Hematopoietic multipotent progenitor cell (in vitro differentiated cells): ENCODE measurements around the gene DIPK1C. TPM values are rescaled to one million over a fixed set of nuclear protein-coding genes. Genes with fewer than 3 reads are reported as not detected.

ENCODE experiments used
- DNase-seq, 3 donors: peaks; one replicate each; pipeline ENCODE4 v3.0.0-alpha.2; 2011 to 2015; ENCODE audit warnings: low read depth in 2 of 3, low spot score in 2 of 3
- total RNA-seq: library from RNA; depleted of rRNA; stranded (reverse); fragments of >200 nt; gene quantifications from one replicate; pipeline ENCODE4 v1.2.3, GENCODE V29; 2012

The DIPK1C gene
- total RNA-seq, 1 donor: under 0.01 TPM

- DNase-seq: no peak
These were observed 29.2 kb upstream of the DIPK1C start for GRCh38 chr18:74486119-74486849.

- DNase-seq: no peak
These were observed 25.6 kb upstream of the DIPK1C start for GRCh38 chr18:74482697-74483096.

GRCh38 chr18:74480149-74480651 is 23.1 kb upstream of the DIPK1C start:
- DNase-seq: no peak

GRCh38 chr18:74479486-74480148 is 22.5 kb upstream of the DIPK1C start:
- DNase-seq: no peak

- DNase-seq: no peak
These were observed 21.8 kb upstream of the DIPK1C start for GRCh38 chr18:74478880-74479279.

GRCh38 chr18:74478316-74478715 is 21.2 kb upstream of the DIPK1C start:
- no peak for DNase-seq

- no peak for DNase-seq
These were observed 20.7 kb upstream of the DIPK1C start for GRCh38 chr18:74477771-74478170.

- peak in 1 of 3 donors; percentile 21 for DNase-seq
These were observed 19.0 kb upstream of the DIPK1C start for GRCh38 chr18:74476140-74476539.

- no peak for DNase-seq
These were observed 17.0 kb upstream of the DIPK1C start for GRCh38 chr18:74473976-74474640.

GRCh38 chr18:74472312-74472711 is 15.2 kb upstream of the DIPK1C start:
- no peak for DNase-seq

GRCh38 chr18:74468547-74469061 is 11.5 kb upstream of the DIPK1C start:
- DNase-seq: no peak

- no peak for DNase-seq
These were observed 8.7 kb upstream of the DIPK1C start for GRCh38 chr18:74465775-74466174.

- no peak for DNase-seq
These were observed 6.9 kb upstream of the DIPK1C start for GRCh38 chr18:74463983-74464382.

GRCh38 chr18:74463254-74463653 is 6.1 kb upstream of the DIPK1C start:
- no peak for DNase-seq

- no peak for DNase-seq
These were observed 3.7 kb upstream of the DIPK1C start for GRCh38 chr18:74460825-74461224.

GRCh38 chr18:74459889-74460288 is 2.8 kb upstream of the DIPK1C start:
- no peak for DNase-seq

GRCh38 chr18:74457725-74458421 is 765 bp upstream of the DIPK1C start:
- DNase-seq: no peak

GRCh38 chr18:74456349-74457042 is 612 bp downstream of the DIPK1C start:
- peak in 1 of 3 donors; percentile 8 for DNase-seq

GRCh38 chr18:74456017-74456348 is 1.1 kb downstream of the DIPK1C start:
- peak in 1 of 3 donors; percentile 8 for DNase-seq

GRCh38 chr18:74455386-74455785 is 1.7 kb downstream of the DIPK1C start:
- DNase-seq: no peak
